Psoas muscle (tissue), 8 donors: Measurements from ENCODE around the gene SCN1A. TPM values are rescaled to one million over a fixed set of nuclear protein-coding genes. Genes with fewer than 3 reads are reported as not detected.

Experiments used
- ATAC-seq, 4 donors: fragments of 200-7000 bp; cut with Tn5 transposase; one replicate each; pipeline ENCODE4 v1.9.1; 2020; ENCODE audit warnings: moderate library complexity in 3 of 4, mild to moderate bottlenecking in 2 of 4
- DNase-seq, 2 donors: peaks; one replicate each; pipeline ENCODE4 v3.0.0-alpha.2; 2020
- H3K27ac ChIP-seq: fragments of 200-600 bp; one replicate; pipeline ENCODE4 v1.8.0; 2022
- H3K27me3 ChIP-seq, 3 donors: fragments of 200-600 bp in 1 of 3; one replicate each; pipeline versions ENCODE4 v1.6.1 to v1.8.0; 2013 to 2022; ENCODE audit warnings: low read length in 2 of 3, mild to moderate bottlenecking in 2 of 3, moderate library complexity in 1 of 3; ENCODE audit not compliant: insufficient read depth in 3 of 3
- H3K36me3 ChIP-seq, 2 donors: fragments of 200-600 bp in 1 of 2; one replicate each; pipeline versions ENCODE4 v1.6.1 to v1.8.0; 2013 to 2022; ENCODE audit warnings: low read depth in 1 of 2, mild to moderate bottlenecking in 1 of 2, moderate library complexity in 1 of 2; ENCODE audit not compliant: insufficient read depth in 1 of 2
- H3K4me1 ChIP-seq: fragments of 200-600 bp; one replicate; pipeline ENCODE4 v1.8.0; 2022
- H3K4me3 ChIP-seq: fragments of 200-600 bp; one replicate; pipeline ENCODE4 v1.8.0; 2022; ENCODE audit warnings: mild to moderate bottlenecking
- H3K9me3 ChIP-seq: fragments of 200-600 bp; one replicate; pipeline ENCODE4 v1.8.0; 2022
- CTCF ChIP-seq: fragments of 200-600 bp; IDR thresholded peaks from one replicate; pipeline ENCODE4 v1.8.0; 2022; ENCODE audit warnings: antibody characterized with exemption
- WGBS, 3 donors: extraction: QIAGEN DNeasy Blood & Tissue Kit; methylation state at CpG; one replicate each; pipeline versions ENCODE4 v1.1.6 to v1.1.7; 2013; 5-methylcytosine and 5-hydroxymethylcytosine counted together
- intact Hi-C, 2 donors: fragments of 100-400 bp; cut with DNase I; formaldehyde crosslinking; loops; one replicate each; pipeline versions ENCODE4 v1.11.0 to v1.14.2; 2022
- polyA plus RNA-seq, 3 donors: library from polyadenylated mRNA; stranded (reverse); fragments of 200-250 nt; gene quantifications; one replicate each; pipeline ENCODE4 v1.2.3, GENCODE V29; 2013
- total RNA-seq, 4 donors: library from RNA; stranded (reverse); fragmentation: NEBNext Ultra II Directional in 2 of 4; extraction: Animal tissue kit (Norgen Biotek cat#: 25700) in 2 of 4; gene quantifications; one replicate each; pipeline versions ENCODE4 v1.2.1 to v1.2.4, GENCODE V29; 2021 to 2023
- donor health status: healthy with polysubstance abuse.
- donor health status: DM: no; HTN: no; CAD: no; lungs with moderate emphysema.
- donor health status: Bipolar disorder and iron deficiency.
- donor health status: healthy.
- donor health status: DM: yes; HTN: yes; CAD: no.
- donor health status: DM: no; HTN: no; CAD: no.
- donor health status: DM: no; HTN: no; CAD: no.
- donor health status: DM: yes; HTN: yes; CAD: no.

Gene SCN1A
- total and polyA plus RNA-seq, 7 donors = 0.01 TPM; not detected in 6

DNA sequence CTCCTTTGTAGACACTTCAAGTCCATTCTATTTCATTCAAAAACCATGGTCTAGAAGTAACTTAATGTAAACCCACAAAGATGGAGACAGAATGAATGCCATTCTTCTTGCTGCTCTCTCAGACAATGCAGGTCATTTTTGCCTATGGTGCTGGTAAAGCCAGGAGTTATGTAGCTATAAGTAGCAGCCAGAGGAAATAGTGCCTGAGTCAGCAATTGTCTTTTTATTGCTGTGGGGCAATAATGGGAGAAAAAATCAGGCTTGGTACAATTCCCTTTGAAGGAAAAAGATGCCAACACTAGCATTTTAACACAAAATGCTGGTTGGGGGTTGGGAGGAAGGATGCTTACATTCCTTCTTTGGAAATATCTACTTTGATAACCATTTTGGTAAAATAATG lies 43.5 kb downstream of the SCN1A start:
- Histone ChIP-seq H3K27me3 (no peaks in the 10 kb centered on the region), H3K36me3 (no peaks in the 10 kb centered on the region), H3K27ac (no peak overlapping the region), H3K4me3 (no peak overlapping the region), H3K4me1 (no peaks in the 10 kb centered on the region), H3K9me3 (no peaks in the 10 kb centered on the region)
- no peak for TF ChIP-seq CTCF
- DNase-seq (no peak), ATAC-seq (no peak)
- intact Hi-C loops = no loop called here

DNA sequence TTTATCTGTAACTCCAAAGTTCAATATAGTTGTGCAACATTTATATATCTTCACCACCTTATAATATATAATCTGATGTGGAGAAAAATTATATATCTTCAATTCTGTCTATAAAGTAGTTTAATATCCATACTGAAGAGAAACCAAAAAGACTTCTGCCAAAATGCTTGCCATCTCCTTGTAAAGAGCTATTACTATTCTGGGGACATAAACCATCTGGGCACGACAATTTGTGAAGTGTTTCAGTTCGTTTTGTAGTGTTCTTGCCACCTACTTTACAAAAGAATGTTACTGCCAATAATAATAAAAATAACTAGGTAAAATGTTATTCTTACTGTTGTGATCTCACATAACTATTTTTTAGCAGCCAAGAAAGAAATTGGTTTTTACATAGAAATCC lies 45.1 kb downstream of the SCN1A start:
- Histone ChIP-seq H3K9me3 (no peaks in the 10 kb centered on the region), H3K27me3 (no peaks in the 10 kb centered on the region), H3K27ac (no peak overlapping the region), H3K4me3 (no peak overlapping the region), H3K36me3 (no peaks in the 10 kb centered on the region), H3K4me1 (no peaks in the 10 kb centered on the region)
- DNase-seq = no peak
- ATAC-seq = no peak
- intact Hi-C loops = no loop called here
- 42 to 60% (median 50%) methylated on average over 2 of the region's 2 CpGs for WGBS, 3 donors
- TF ChIP-seq CTCF = no peak

DNA sequence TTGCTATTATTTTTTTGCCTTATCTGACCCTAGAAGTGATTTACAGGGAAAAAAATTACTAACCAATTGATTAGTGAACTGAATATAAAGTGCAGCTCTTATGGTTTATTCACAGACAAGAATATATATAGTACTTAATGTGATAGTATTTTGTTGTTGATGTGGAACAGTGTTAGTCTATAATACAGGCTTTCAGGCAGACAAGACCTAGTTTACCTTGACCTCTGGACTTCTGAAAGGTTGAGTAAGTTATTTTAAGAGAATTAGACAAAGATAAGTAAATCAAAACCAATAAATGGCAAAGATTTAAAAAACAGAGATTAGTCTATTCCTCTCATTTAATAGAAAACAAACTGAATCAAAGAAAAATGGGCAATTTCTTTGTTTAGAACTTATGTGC lies 46.0 kb downstream of the SCN1A start:
- Histone ChIP-seq H3K27ac (no peak overlapping the region), H3K27me3 (no peaks in the 10 kb centered on the region)
- no peak for ATAC-seq

DNA sequence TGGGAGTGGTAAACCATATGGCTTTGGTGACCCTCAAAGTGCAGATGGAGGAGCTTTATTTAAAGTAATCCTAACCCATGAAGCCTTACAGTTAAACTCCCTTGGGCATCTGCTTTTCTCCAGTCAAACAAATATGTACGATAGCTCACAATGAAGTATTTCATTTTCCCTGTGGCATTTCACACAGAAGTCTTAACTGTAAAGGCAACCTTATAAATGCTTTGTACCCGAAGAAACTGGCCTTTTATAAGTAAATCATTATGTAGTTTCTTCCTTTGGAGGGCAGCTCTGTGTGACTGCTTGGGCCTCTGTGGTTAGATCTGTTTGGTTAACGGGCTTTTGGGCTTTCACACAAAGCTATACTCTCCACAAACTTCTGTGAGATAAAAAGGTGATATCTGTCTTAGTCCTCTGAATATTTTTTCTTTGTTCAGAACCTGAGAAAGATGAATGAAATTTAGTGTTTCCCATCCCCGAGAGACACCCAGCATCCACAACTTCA lies 46.6 kb downstream of the SCN1A start:
- no peak overlapping the region for H3K27ac ChIP-seq
- no peaks in the 10 kb centered on the region for H3K9me3 ChIP-seq
- H3K4me1 ChIP-seq = no peaks in the 10 kb centered on the region
- no peak overlapping the region for H3K4me3 ChIP-seq
- 45 to 55% (median 51%) methylated on average over 4 of the region's 4 CpGs for WGBS, 3 donors
- no peaks in the 10 kb centered on the region for H3K36me3 ChIP-seq
- DNase-seq (no peak), ATAC-seq (no peak)
- intact Hi-C loops = no loop called here
- no peak for TF ChIP-seq CTCF
- H3K27me3 ChIP-seq = no peaks in the 10 kb centered on the region

More for the DNA sequence above, 46.0 kb downstream of the SCN1A start:
- Histone ChIP-seq H3K4me1 (no peaks in the 10 kb centered on the region), H3K4me3 (no peak overlapping the region), H3K36me3 (no peaks in the 10 kb centered on the region), H3K9me3 (no peaks in the 10 kb centered on the region)
- intact Hi-C loops = no loop called here
- no peak for TF ChIP-seq CTCF
- no peak for DNase-seq

GRCh38 chr2:166074430-166074829 lies 53.4 kb downstream of the SCN1A start:
- no peak for ATAC-seq
- 32 to 40% (median 37%) methylated on average over 2 of the region's 2 CpGs for WGBS, 3 donors
- Histone ChIP-seq H3K36me3 (no peaks in the 10 kb centered on the region), H3K4me3 (no peak overlapping the region), H3K27me3 (no peaks in the 10 kb centered on the region), H3K4me1 (no peaks in the 10 kb centered on the region), H3K9me3 (no peaks in the 10 kb centered on the region), H3K27ac (no peak overlapping the region)
- no peak for TF ChIP-seq CTCF
- intact Hi-C loops = no loop called here
- no peak for DNase-seq
